WI38 (cell line): ENCODE measurements around the gene POLR2B.
A peak's percentile ranks its signal among the peaks of the same experiment; 100 is the strongest.

Experiments
- H3K4me3 ChIP-seq: 2 replicates; pipeline ENCODE4 v1.5.1; 2011; ENCODE audit warnings: low read depth, mild to moderate bottlenecking, control low read depth, low read length
- CTCF ChIP-seq: IDR thresholded peaks from 2 replicates; pipeline ENCODE4 v1.5.1; 2012; ENCODE audit warnings: low read depth, mild to moderate bottlenecking, control low read depth, low read length

POLR2B gene

GRCh38 chr4:57023104-57023503 is 44.4 kb downstream of the POLR2B start:
- no peak for TF ChIP-seq CTCF

GRCh38 chr4:57034520-57034919 is 55.8 kb downstream of the POLR2B start:
- no peak overlapping the region for H3K4me3 ChIP-seq
- no peak for TF ChIP-seq CTCF

More at GRCh38 chr4:57023104-57023503, 44.4 kb downstream of the POLR2B start:
- H3K4me3 ChIP-seq: no peak overlapping the region

- TF ChIP-seq CTCF: peak; percentile 81
- no peak overlapping the region for H3K4me3 ChIP-seq
These were observed 59.4 kb downstream of the POLR2B start for GRCh38 chr4:57037982-57038604.

GRCh38 chr4:57039345-57039744 is 60.6 kb downstream of the POLR2B start:
- no peak overlapping the region for H3K4me3 ChIP-seq
- TF ChIP-seq CTCF: no peak

GRCh38 chr4:57040510-57040909 is 61.8 kb downstream of the POLR2B start:
- no peak for TF ChIP-seq CTCF
- H3K4me3 ChIP-seq: no peak overlapping the region

- H3K4me3 ChIP-seq: no peak overlapping the region
- no peak for TF ChIP-seq CTCF
These were observed 62.3 kb downstream of the POLR2B start for GRCh38 chr4:57041020-57041419.

GRCh38 chr4:57042711-57043169 is 64.0 kb downstream of the POLR2B start:
- TF ChIP-seq CTCF: no peak
- H3K4me3 ChIP-seq: no peak overlapping the region
